Uterus (tissue), 2 donors: ENCODE results near the gene MYOCD.

Experiments
- POLR2A ChIP-seq, 2 donors: fragments of 450-650 bp; IDR thresholded peaks; one replicate each; pipeline ENCODE4 v1.6.1; 2016; ENCODE audit warnings: antibody characterized with exemption in 2 of 2, mild to moderate bottlenecking in 1 of 2, moderate library complexity in 1 of 2
- TF ChIP-seq, protein P1 (sequence below), 4 experiments: fragments of 200-600 bp in 2 of 4; fragments of 450-650 bp in 2 of 4; sonication (generic) in 2 of 4; IDR thresholded peaks; one replicate each; pipeline ENCODE4 v1.5.1; 2016 to 2019; ENCODE audit warnings: antibody characterized with exemption in 4 of 4, mild to moderate bottlenecking in 2 of 4, moderate library complexity in 1 of 4

- TF ChIP-seq, protein P1, sequence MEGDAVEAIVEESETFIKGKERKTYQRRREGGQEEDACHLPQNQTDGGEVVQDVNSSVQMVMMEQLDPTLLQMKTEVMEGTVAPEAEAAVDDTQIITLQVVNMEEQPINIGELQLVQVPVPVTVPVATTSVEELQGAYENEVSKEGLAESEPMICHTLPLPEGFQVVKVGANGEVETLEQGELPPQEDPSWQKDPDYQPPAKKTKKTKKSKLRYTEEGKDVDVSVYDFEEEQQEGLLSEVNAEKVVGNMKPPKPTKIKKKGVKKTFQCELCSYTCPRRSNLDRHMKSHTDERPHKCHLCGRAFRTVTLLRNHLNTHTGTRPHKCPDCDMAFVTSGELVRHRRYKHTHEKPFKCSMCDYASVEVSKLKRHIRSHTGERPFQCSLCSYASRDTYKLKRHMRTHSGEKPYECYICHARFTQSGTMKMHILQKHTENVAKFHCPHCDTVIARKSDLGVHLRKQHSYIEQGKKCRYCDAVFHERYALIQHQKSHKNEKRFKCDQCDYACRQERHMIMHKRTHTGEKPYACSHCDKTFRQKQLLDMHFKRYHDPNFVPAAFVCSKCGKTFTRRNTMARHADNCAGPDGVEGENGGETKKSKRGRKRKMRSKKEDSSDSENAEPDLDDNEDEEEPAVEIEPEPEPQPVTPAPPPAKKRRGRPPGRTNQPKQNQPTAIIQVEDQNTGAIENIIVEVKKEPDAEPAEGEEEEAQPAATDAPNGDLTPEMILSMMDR (IDR thresholded peaks at IDR 0.05) = no peak
- no peak for TF ChIP-seq POLR2A (IDR thresholded peaks at IDR 0.05)
Measured at GRCh38 chr17:12673788-12674187, 8.1 kb downstream of the MYOCD start.
